NCI-H2029 (cell line): Measurements from ENCODE around the gene KIRREL3.

Source experiments
- DNase-seq: peaks from one replicate; lab custom pipeline; 2025; lab: John Stamatoyannopoulos, UW

KIRREL3 gene

GRCh38 chr11:126830216-126830806 is 170.3 kb downstream of the KIRREL3 start:
- peak; percentile 78 for DNase-seq

GRCh38 chr11:126829716-126830115 is 170.9 kb downstream of the KIRREL3 start:
- no peak for DNase-seq

GRCh38 chr11:126824035-126824607 is 176.4 kb downstream of the KIRREL3 start:
- DNase-seq, result peak; percentile 94

- DNase-seq, result no peak
Observed at GRCh38 chr11:126823274-126823673, 177.3 kb downstream of the KIRREL3 start.

GRCh38 chr11:126821827-126822226 is 178.7 kb downstream of the KIRREL3 start:
- no peak for DNase-seq

GRCh38 chr11:126819194-126819593 is 181.4 kb downstream of the KIRREL3 start:
- no peak for DNase-seq

GRCh38 chr11:126817523-126818450 is 182.8 kb downstream of the KIRREL3 start:
- DNase-seq, result no peak

- DNase-seq, result no peak
Observed at GRCh38 chr11:126817096-126817495, 183.5 kb downstream of the KIRREL3 start.

GRCh38 chr11:126816645-126817044 is 183.9 kb downstream of the KIRREL3 start:
- DNase-seq, result peak; percentile 36

GRCh38 chr11:126815111-126815510 is 185.5 kb downstream of the KIRREL3 start:
- DNase-seq, result no peak

GRCh38 chr11:126810776-126811175 is 189.8 kb downstream of the KIRREL3 start:
- DNase-seq, result no peak

- DNase-seq, result no peak
Observed at GRCh38 chr11:126809514-126810289, 190.9 kb downstream of the KIRREL3 start.

- no peak for DNase-seq
Observed at GRCh38 chr11:126808836-126809235, 191.7 kb downstream of the KIRREL3 start.

GRCh38 chr11:126808296-126808695 is 192.3 kb downstream of the KIRREL3 start:
- no peak for DNase-seq

- DNase-seq, result no peak
Observed at GRCh38 chr11:126805870-126806269, 194.7 kb downstream of the KIRREL3 start.

GRCh38 chr11:126804363-126804762 is 196.2 kb downstream of the KIRREL3 start:
- DNase-seq, result no peak

- no peak for DNase-seq
Observed at GRCh38 chr11:126800009-126800408, 200.6 kb downstream of the KIRREL3 start.

- no peak for DNase-seq
Observed at GRCh38 chr11:126797457-126798169, 203.0 kb downstream of the KIRREL3 start.

- DNase-seq, result no peak
Observed at GRCh38 chr11:126793596-126793995, 207.0 kb downstream of the KIRREL3 start.

- no peak for DNase-seq
Observed at GRCh38 chr11:126791991-126792390, 208.6 kb downstream of the KIRREL3 start.

GRCh38 chr11:126791446-126791845 is 209.1 kb downstream of the KIRREL3 start:
- DNase-seq, result no peak
